T-helper 2 cell treated with Interferon-gamma antibody and Interleukin-4, amounts not matched to agents 5 μg/mL and 100 μg/mL, for 36 hours (primary cell): ENCODE results near the gene WNT2B.

Experiments
- DNase-seq: peaks from one replicate; pipeline ENCODE4 v3.0.0; 2021; ENCODE audit warnings: low spot score
- H3K27ac Mint-ChIP-seq: one replicate; pipeline ENCODE4 v1.8.0; 2021; ENCODE audit warnings: mild to moderate bottlenecking, mixed read lengths
- H3K27me3 Mint-ChIP-seq: one replicate; pipeline ENCODE4 v1.8.0; 2021; ENCODE audit warnings: low read depth, mixed read lengths
- H3K36me3 Mint-ChIP-seq: one replicate; pipeline ENCODE4 v1.8.0; 2021; ENCODE audit warnings: low read depth, mixed read lengths
- H3K4me1 Mint-ChIP-seq: one replicate; pipeline ENCODE4 v1.8.0; 2021; ENCODE audit warnings: low read depth, mixed read lengths
- H3K4me3 Mint-ChIP-seq: one replicate; pipeline ENCODE4 v1.8.0; 2022; ENCODE audit warnings: mild to moderate bottlenecking, moderate library complexity, mixed read lengths
- H3K9me3 Mint-ChIP-seq: one replicate; pipeline ENCODE4 v1.8.0; 2021; ENCODE audit warnings: mixed read lengths

WNT2B gene

GRCh38 chr1:112488141-112488540 is 20.6 kb upstream of the WNT2B start:
- Mint-ChIP-seq H3K36me3 (no peaks in the 10 kb centered on the region), H3K27me3 (peaks cover 15% of the 10 kb centered on the region), H3K4me1 (no peaks in the 10 kb centered on the region), H3K27ac (no peak overlapping the region), H3K4me3 (no peak overlapping the region), H3K9me3 (no peaks in the 10 kb centered on the region)
- no peak for DNase-seq

DNA sequence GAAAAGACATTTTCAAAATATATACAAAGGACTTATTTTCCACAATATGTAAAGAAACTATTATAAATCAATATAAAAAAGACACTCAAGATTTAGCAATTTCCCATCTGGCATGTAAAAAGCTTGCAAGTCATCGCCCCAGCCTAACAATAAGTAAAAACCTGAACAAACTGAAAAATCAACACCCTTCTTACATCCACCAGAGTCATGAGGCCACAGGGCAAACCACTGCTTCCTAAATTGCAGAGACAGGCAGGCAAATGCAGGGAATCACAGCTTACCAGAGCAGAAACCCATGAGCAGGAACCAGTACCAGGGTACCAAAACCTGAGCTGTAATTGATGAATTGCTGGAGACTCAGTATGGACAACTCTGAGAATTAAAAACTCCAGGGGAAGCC is 16.7 kb upstream of the WNT2B start:
- H3K9me3 Mint-ChIP-seq, result no peaks in the 10 kb centered on the region
- peaks cover 2% of the 10 kb centered on the region for H3K4me1 Mint-ChIP-seq
- DNase-seq, result no peak
- no peak overlapping the region for H3K27ac Mint-ChIP-seq
- no peaks in the 10 kb centered on the region for H3K36me3 Mint-ChIP-seq
- peaks cover 29% of the 10 kb centered on the region for H3K27me3 Mint-ChIP-seq
- H3K4me3 Mint-ChIP-seq, result no peak overlapping the region

- Mint-ChIP-seq H3K27ac (no peak overlapping the region), H3K27me3 (peaks cover 37% of the 10 kb centered on the region)
These were observed 15.4 kb upstream of the WNT2B start for GRCh38 chr1:112493351-112493750.

GRCh38 chr1:112496290-112496689 is 12.5 kb upstream of the WNT2B start:
- Mint-ChIP-seq H3K9me3 (no peaks in the 10 kb centered on the region), H3K27me3 (peaks cover 56% of the 10 kb centered on the region), H3K36me3 (no peaks in the 10 kb centered on the region), H3K4me3 (no peak overlapping the region), H3K4me1 (peaks cover 2% of the 10 kb centered on the region), H3K27ac (no peak overlapping the region)
- DNase-seq, result no peak

More at GRCh38 chr1:112493351-112493750, 15.4 kb upstream of the WNT2B start:
- no peak overlapping the region for H3K4me3 Mint-ChIP-seq
- no peak for DNase-seq
- H3K9me3 Mint-ChIP-seq, result no peaks in the 10 kb centered on the region
- peaks cover 2% of the 10 kb centered on the region for H3K4me1 Mint-ChIP-seq
- H3K36me3 Mint-ChIP-seq, result no peaks in the 10 kb centered on the region

DNA sequence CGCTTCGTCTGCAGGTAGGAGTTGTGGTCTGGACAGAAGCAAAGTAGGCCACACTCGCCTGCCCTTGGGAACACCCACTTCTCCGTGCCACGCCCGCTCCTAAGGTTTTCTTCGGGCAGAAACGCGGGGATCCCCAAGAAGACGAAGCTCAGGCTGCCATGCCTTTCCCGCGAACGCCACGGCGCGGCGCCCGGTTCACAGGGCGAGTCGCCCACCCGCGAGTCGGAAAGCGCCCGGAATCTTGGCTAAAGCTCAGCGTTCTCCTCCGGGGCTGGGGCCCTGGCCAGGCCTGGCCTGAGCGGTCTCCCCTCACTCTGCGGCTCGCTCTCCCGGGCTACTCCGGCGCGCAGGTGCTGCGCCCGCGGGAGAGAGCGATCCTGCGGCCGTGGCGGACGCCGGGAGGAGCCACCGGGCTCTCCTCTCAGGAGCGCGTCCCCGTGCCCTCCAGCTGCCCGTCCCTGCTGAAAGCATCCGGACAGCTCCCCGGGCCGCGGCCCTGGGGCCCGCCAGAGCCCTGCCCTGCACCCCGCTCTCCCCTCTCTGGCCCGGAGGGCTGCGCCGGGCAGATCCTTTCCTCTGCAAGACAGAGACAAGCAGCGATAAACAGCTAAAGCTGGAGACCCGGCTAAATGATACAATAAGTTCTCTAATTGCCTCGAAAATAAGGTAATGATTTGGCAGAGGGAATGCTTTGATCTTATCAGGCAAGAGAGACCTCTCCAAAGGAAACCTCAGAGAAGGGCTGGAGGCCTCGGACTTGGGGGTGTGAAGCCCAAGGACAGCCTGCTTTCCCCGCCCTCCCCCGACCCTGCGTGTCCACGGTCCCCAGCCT is 6.7 kb upstream of the WNT2B start:
- H3K27ac Mint-ChIP-seq, result no peak overlapping the region
- no peaks in the 10 kb centered on the region for H3K4me1 Mint-ChIP-seq
- peak overlapping the region; percentile 51 for H3K4me3 Mint-ChIP-seq
- no peaks in the 10 kb centered on the region for H3K36me3 Mint-ChIP-seq
- H3K27me3 Mint-ChIP-seq, result peaks cover 78% of the 10 kb centered on the region
- DNase-seq, result peak; percentile 51
- H3K9me3 Mint-ChIP-seq, result no peaks in the 10 kb centered on the region

DNA sequence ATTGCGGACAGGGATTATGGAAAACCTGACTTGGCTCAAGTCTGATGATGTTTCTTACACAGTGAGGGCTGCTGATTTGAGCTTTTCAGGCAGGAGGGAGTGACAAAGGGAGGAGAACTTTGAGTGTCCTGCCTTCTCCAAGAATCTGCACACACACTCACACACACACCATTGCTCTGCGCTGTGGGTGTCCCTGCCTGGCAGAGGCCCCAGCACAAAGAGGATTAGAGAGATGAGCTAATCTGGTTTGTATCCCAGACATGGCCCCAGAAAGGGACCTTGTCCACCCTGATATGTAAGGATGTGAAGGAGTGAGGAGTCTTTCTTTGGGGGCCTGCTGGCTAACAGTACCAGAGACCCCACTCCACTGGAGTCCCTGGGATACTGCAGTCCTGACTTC is 5.9 kb upstream of the WNT2B start:
- no peak for DNase-seq
- Mint-ChIP-seq H3K27me3 (peaks cover 81% of the 10 kb centered on the region), H3K4me3 (no peak overlapping the region), H3K4me1 (no peaks in the 10 kb centered on the region), H3K9me3 (no peaks in the 10 kb centered on the region), H3K27ac (no peak overlapping the region), H3K36me3 (no peaks in the 10 kb centered on the region)

GRCh38 chr1:112504001-112504660 is 4.6 kb upstream of the WNT2B start:
- H3K4me1 Mint-ChIP-seq, result peaks cover 3% of the 10 kb centered on the region
- no peak for DNase-seq
- no peaks in the 10 kb centered on the region for H3K36me3 Mint-ChIP-seq
- no peak overlapping the region for H3K4me3 Mint-ChIP-seq
- no peak overlapping the region for H3K27ac Mint-ChIP-seq
- no peaks in the 10 kb centered on the region for H3K9me3 Mint-ChIP-seq
- H3K27me3 Mint-ChIP-seq, result peaks cover 76% of the 10 kb centered on the region

DNA sequence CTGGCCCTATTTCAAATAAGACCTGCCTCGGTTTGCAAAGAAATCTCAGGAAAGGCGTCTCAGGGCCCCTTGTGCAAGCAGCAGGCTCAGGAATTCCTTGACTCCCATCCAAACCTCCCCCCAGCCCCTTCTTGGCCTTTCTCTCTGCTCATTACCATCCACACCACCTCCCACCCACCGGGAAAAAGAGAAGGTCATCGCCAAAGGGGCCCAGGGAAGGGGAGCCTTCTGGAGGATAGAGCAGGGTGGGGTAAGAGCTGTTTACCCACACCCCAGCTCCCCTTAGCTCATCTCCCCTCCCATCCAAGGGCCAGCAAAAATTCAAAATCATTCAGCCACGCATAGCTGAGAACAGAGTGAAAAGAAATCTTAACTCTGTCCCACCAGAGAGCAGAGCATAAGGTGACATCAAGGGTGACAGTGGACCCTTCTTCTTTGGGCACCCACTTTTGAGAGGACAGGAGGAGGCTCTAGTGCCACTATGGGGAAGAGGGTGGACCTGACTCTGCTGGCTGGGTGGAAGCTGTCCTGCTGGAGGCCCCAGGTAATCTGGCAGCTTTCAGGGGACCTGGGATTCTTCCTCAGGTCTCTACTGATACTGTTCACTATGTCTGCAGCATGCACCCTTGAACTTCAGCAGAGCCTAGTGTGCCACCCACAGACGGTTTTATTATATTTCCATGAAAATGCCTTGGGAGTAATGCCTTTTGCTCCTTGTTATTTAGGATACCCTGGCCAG is 3.9 kb upstream of the WNT2B start:
- Mint-ChIP-seq H3K27ac (no peak overlapping the region), H3K36me3 (no peaks in the 10 kb centered on the region), H3K4me3 (no peak overlapping the region), H3K27me3 (peaks cover 75% of the 10 kb centered on the region), H3K4me1 (peaks cover 3% of the 10 kb centered on the region), H3K9me3 (no peaks in the 10 kb centered on the region)
- DNase-seq, result no peak

DNA sequence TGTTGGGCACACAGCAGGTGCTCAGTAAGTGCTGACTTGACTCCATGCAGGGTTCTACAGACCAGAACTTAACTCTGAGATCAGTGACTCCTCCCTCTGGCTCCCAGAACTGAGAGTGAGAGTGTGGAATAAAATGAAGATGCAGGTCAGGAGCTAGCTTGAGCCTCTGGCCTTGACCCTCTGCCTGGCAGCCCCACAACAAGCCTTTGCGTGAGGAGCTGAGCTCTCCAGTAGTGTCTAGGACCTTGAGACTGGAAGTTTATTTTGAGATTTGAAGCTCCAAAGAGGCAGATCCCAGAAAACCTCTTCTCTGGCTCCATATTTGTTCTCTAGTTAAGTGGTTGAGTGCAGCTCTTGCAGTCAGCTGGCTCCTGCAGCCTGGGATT is 3.4 kb upstream of the WNT2B start:
- Mint-ChIP-seq H3K27ac (no peak overlapping the region), H3K27me3 (peaks cover 78% of the 10 kb centered on the region), H3K4me3 (no peak overlapping the region), H3K36me3 (no peaks in the 10 kb centered on the region), H3K4me1 (peaks cover 3% of the 10 kb centered on the region), H3K9me3 (no peaks in the 10 kb centered on the region)
- no peak for DNase-seq

GRCh38 chr1:112505878-112506277 is 2.9 kb upstream of the WNT2B start:
- DNase-seq, result no peak
- H3K4me1 Mint-ChIP-seq, result peaks cover 3% of the 10 kb centered on the region
- H3K27ac Mint-ChIP-seq, result no peak overlapping the region
- no peaks in the 10 kb centered on the region for H3K9me3 Mint-ChIP-seq
- H3K4me3 Mint-ChIP-seq, result no peak overlapping the region
- H3K27me3 Mint-ChIP-seq, result peaks cover 82% of the 10 kb centered on the region
- H3K36me3 Mint-ChIP-seq, result no peaks in the 10 kb centered on the region

GRCh38 chr1:112506306-112506705 is 2.5 kb upstream of the WNT2B start:
- Mint-ChIP-seq H3K27ac (no peak overlapping the region), H3K27me3 (peaks cover 81% of the 10 kb centered on the region), H3K36me3 (no peaks in the 10 kb centered on the region), H3K4me1 (peaks cover 3% of the 10 kb centered on the region), H3K4me3 (no peak overlapping the region), H3K9me3 (no peaks in the 10 kb centered on the region)
- DNase-seq, result no peak

- no peak overlapping the region for H3K4me3 Mint-ChIP-seq
- peaks cover 81% of the 10 kb centered on the region for H3K27me3 Mint-ChIP-seq
- no peak for DNase-seq
- no peak overlapping the region for H3K27ac Mint-ChIP-seq
- no peaks in the 10 kb centered on the region for H3K9me3 Mint-ChIP-seq
- H3K36me3 Mint-ChIP-seq, result no peaks in the 10 kb centered on the region
- peaks cover 3% of the 10 kb centered on the region for H3K4me1 Mint-ChIP-seq
These were observed 2.0 kb upstream of the WNT2B start for GRCh38 chr1:112506731-112507130.

GRCh38 chr1:112507336-112507735 is 1.4 kb upstream of the WNT2B start:
- Mint-ChIP-seq H3K27me3 (peaks cover 84% of the 10 kb centered on the region), H3K9me3 (no peaks in the 10 kb centered on the region), H3K4me3 (peak overlapping the region; percentile 81), H3K27ac (no peak overlapping the region), H3K4me1 (peaks cover 3% of the 10 kb centered on the region), H3K36me3 (no peaks in the 10 kb centered on the region)
- no peak for DNase-seq

DNA sequence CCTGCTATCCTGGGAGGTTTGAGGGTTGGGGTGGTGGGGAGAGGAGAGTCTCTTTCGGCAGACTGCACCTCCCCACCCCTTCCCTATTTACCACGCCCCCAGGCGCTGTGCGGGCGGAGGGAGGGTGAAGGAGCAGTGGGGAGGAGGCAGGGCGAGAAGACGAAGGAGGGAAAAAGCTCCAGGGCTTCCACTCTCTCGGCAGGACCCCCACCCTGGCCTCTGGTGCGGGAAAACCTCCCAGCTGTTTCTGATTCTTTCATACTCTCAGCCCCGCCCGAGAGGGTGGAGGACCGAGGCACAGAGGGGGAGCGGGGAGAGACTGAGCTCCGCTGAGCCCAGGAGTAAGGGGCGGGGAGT is 866 bp upstream of the WNT2B start:
- peaks cover 3% of the 10 kb centered on the region for H3K4me1 Mint-ChIP-seq
- H3K9me3 Mint-ChIP-seq, result no peaks in the 10 kb centered on the region
- DNase-seq, result no peak
- H3K4me3 Mint-ChIP-seq, result peak overlapping the region; percentile 81
- peaks cover 78% of the 10 kb centered on the region for H3K27me3 Mint-ChIP-seq
- H3K27ac Mint-ChIP-seq, result no peak overlapping the region
- no peaks in the 10 kb centered on the region for H3K36me3 Mint-ChIP-seq
